ENCODE data around the gene BARHL2.

Gene BARHL2

DNA sequence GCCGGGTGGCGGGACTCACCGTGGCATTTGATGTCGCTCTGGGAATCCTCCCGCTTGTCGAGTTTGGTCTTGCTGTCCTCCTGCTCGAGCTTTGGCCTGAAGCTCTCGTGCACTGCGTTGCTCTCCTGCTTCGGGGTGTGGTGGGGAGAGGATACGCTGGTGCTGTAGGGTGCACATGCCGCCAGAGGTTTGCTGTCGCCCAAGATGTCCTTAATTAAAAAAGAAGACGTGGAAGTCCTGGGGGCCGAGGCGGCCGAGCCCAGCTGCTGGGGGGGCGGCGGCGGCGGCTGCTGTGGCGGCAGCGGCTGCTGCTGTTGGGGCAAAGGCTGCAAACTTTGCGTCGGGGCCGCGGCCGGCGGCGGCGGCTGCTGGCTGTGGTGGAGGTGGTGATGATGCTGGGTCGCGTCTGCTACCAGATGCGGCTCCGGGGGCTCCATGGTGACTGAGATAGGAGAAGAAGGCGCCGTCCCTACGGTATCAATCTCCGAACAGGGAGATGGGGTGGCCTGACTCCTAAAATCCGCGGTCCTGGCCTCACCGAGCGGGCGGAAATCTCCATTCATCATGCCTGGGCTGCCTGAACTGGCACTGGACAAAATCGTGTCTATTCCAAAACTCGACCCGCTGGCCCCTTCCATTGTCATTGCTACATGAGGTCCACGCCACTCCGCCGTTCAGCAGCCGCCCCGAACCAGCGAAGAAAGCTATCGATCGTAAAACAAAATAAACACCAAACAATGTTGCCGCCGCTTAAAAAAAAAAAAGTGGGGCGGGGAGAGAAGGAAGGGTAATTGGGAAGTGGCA lies at the start of gene BARHL2:
Gene BARHL2 (minus strand): TSS at position 751 of the 804 bp plus-strand sequence. CDS start 107 bp downstream, at position 644.
- Histone ChIP-seq H3K9me3 (ENCODE audit: control insufficient read depth, insufficient read depth, low read length) (no peaks in the 10 kb centered on the region), H3K9ac (ENCODE audit: low read depth, low read length) (peak within 1 kb of the TSS; percentile 68; the same call in 1 of the 2 replicates), H3K36me3 (ENCODE audit: insufficient read depth, low read length) (no peaks in the 10 kb centered on the region), H3K4me1 (ENCODE audit: insufficient read depth, low read length) (0 out of 2 replicates have a peak, but pooled peaks cover 5% of the 10 kb centered on the region)

DNA sequence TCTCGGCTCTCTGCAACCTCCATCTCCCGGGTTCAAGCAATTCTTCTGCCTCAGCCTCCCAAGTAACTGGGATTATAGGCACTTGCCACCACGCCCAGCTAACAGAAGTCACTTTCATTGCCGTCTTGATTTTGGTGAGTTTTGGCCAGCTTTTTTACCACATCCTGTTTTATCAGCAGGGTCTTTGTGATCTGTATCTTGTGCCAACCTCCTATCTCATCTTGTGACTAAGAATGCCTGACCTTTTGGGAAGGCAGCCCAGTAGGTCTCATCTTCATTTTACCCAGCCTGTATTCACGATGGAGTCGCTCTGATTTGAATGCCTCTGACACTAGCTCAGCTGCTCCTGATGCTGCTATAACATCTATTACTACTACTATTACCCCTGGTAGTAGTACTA lies 46.8 kb upstream of the BARHL2 start:
- Histone ChIP-seq H3K4me1 (ENCODE audit: insufficient read depth, low read length) (peaks cover 10% of the 10 kb centered on the region; the same call in 1 of the 2 replicates), H3K36me3 (ENCODE audit: insufficient read depth, low read length) (no peaks in the 10 kb centered on the region), H3K9me3 (ENCODE audit: control insufficient read depth, insufficient read depth, low read length) (no peaks in the 10 kb centered on the region), H3K9ac (ENCODE audit: low read depth, low read length) (no peak overlapping the region)

DNA sequence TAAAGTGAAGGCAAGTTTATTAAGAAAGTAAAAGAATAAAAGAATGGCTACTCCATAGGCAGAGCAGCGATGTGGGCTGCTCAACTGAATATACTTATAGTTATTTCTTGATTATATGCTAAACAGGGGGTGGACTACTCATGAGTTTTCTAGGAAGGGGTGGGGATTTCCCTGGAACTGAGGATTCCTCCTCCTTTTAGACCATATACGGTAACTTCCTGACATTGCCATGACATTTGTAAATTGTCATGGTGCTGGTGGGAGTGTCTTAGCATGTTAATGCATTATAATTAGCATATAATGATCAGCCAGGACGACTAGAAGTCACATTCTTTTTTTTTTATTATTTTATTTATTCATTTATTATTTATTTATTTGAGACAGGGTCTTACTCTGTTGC lies 46.4 kb upstream of the BARHL2 start:
- H3K9ac ChIP-seq (ENCODE audit: low read depth, low read length), result no peak overlapping the region

DNA sequence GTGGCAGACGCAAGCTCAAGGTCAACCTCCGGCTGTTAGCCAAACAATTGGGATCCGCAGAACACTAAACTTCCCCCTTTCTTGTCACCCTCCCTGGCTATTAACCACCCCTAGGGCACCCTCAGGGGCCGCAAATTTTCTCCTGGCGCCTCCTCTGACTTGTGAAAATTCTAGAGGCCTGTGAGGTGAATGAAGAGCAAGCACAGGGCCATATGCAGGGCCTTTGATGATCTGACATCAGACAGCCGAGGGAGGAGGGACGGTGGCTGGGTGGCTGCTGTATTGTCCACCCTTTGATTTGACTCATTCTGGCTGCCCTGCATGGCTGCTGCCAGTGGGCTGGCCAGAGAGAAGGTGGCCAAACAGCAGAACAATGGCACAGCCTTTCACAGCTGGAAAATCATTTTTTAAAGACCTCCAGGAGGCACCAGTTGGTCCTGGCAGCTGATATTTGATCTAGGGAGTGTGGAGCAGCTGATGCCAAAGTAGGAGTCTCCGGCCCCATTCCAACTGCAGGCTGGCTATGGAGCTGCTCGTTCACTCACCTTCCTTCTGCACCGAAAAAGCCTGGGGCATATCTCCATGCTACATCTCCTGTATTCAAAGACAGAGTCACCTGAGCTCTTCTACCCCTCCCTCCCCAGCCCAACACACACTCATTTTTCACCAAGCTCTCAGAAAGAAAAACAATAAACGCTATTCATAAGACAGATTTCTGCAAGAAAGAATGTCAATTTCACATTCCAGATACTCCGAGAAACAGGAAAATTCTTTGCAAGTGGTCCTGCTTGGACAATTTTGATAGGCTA lies 44.9 kb upstream of the BARHL2 start:
- H3K4me1 ChIP-seq (ENCODE audit: insufficient read depth, low read length), result peaks cover 10% of the 10 kb centered on the region; the same call in 1 of the 2 replicates
- no peaks in the 10 kb centered on the region for H3K36me3 ChIP-seq (ENCODE audit: insufficient read depth, low read length)
- no peak overlapping the region for H3K9ac ChIP-seq (ENCODE audit: low read depth, low read length)
- no peaks in the 10 kb centered on the region for H3K9me3 ChIP-seq (ENCODE audit: control insufficient read depth, insufficient read depth, low read length)

More for the DNA sequence above, 46.4 kb upstream of the BARHL2 start:
- peaks cover 10% of the 10 kb centered on the region; the same call in 1 of the 2 replicates for H3K4me1 ChIP-seq (ENCODE audit: insufficient read depth, low read length)
- H3K36me3 ChIP-seq (ENCODE audit: insufficient read depth, low read length), result no peaks in the 10 kb centered on the region
- H3K9me3 ChIP-seq (ENCODE audit: control insufficient read depth, insufficient read depth, low read length), result no peaks in the 10 kb centered on the region

DNA sequence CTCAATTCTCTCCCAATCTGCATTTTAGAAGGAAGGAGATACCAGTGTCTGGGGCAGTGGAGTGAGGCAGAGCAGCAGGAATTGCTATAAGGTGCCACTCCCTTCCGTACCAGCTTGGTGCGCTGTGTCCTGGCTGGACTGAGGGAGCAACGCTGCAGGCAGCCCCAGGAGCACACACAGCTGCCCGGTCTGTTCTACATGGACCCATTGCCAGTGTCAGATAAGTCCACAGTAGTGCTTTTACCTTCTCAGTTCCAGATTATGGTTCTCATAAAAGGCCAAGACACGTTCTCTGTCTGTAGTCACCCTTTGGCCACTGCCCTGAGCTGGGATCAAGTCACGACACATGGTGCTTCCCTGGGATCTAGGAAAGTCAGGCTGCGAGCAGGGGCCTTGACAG lies 44.1 kb upstream of the BARHL2 start:
- Histone ChIP-seq H3K4me1 (ENCODE audit: insufficient read depth, low read length) (peaks cover 10% of the 10 kb centered on the region; the same call in 1 of the 2 replicates), H3K36me3 (ENCODE audit: insufficient read depth, low read length) (no peaks in the 10 kb centered on the region), H3K9ac (ENCODE audit: low read depth, low read length) (no peak overlapping the region), H3K9me3 (ENCODE audit: control insufficient read depth, insufficient read depth, low read length) (no peaks in the 10 kb centered on the region)

DNA sequence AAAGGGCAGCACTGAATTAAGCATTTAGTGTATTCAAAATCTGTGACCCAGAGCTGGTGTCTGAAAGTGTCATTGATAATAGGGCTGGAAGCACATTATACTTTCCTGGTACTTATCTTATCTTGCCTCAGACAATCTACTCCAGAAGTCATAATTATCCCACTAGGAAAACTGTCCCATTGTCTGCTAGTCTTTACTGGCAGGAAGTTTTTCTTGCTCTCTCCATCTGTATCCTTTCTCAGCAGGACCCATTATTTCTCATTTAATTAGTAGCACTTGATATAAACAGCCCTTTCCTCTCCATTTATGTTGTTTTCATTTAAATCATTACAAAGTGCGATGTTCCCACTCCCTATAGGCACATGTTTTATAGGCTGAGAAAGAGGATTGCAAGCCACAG lies 36.5 kb upstream of the BARHL2 start:
- no peaks in the 10 kb centered on the region for H3K9me3 ChIP-seq (ENCODE audit: control insufficient read depth, insufficient read depth, low read length)
- H3K9ac ChIP-seq (ENCODE audit: low read depth, low read length), result no peak overlapping the region
- H3K4me1 ChIP-seq (ENCODE audit: insufficient read depth, low read length), result no peaks in the 10 kb centered on the region
- no peaks in the 10 kb centered on the region for H3K36me3 ChIP-seq (ENCODE audit: insufficient read depth, low read length)

DNA sequence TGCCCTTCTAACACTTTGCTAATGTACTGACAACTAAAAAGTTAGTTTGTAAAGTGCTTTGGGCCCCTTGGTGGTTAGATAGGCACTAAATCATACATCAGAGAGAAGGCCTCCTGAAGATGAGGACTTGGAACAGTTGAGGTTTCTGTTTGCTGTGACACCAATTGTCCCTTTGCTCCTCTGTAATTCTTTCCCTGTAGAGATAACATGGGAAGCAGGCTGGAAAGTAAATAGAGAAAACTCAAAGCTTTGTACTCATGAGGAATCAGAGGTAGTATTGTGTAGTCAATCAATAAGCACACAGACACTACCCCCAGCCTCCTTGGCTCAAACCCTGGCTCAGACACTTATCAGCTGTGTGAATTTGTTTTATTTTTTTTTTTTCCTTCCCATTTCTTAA lies 31.6 kb upstream of the BARHL2 start:
- no peak overlapping the region for H3K9ac ChIP-seq (ENCODE audit: low read depth, low read length)
- H3K9me3 ChIP-seq (ENCODE audit: control insufficient read depth, insufficient read depth, low read length), result no peaks in the 10 kb centered on the region
- H3K4me1 ChIP-seq (ENCODE audit: insufficient read depth, low read length), result no peaks in the 10 kb centered on the region
- no peaks in the 10 kb centered on the region for H3K36me3 ChIP-seq (ENCODE audit: insufficient read depth, low read length)

DNA sequence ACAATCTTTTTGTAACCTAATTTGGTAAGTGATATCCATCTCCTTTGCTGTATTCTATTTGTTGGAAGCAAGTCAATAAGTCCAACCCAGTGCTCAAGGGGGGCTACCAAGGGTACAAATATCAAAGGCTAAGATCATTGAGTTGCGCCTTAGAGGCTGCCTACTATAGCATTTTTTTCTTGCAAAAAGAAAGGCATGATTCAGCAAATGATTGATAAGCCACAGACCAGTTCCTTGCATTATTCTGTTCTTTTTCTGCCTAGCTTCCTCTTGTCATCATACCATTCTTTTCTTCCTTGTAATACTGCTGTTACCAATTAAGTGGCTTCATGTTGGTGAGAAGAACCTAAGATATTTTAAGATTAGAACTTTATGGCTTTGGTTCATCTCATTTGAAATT lies 29.8 kb upstream of the BARHL2 start:
- Histone ChIP-seq H3K9ac (ENCODE audit: low read depth, low read length) (no peak overlapping the region), H3K9me3 (ENCODE audit: control insufficient read depth, insufficient read depth, low read length) (no peaks in the 10 kb centered on the region), H3K4me1 (ENCODE audit: insufficient read depth, low read length) (no peaks in the 10 kb centered on the region), H3K36me3 (ENCODE audit: insufficient read depth, low read length) (no peaks in the 10 kb centered on the region)

DNA sequence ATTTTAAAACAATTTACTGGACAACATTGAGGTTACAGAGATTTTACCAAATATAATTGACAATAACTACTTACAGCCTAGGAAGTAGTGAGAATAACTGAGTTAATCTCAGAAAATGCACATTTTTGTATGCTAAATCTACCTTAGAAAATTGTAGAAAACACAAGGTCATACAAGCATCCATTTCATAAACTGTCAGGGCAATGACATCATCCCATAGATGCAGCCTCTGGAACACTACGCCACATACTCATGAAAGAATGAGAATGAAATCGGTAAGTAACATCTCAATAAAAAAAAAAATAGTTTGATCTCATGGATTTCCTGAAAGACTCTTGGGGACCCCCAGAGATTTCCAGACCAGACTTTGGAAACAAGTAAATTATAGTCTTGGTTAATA lies 28.9 kb upstream of the BARHL2 start:
- no peak overlapping the region for H3K9ac ChIP-seq (ENCODE audit: low read depth, low read length)
- no peaks in the 10 kb centered on the region for H3K9me3 ChIP-seq (ENCODE audit: control insufficient read depth, insufficient read depth, low read length)
- no peaks in the 10 kb centered on the region for H3K4me1 ChIP-seq (ENCODE audit: insufficient read depth, low read length)
- no peaks in the 10 kb centered on the region for H3K36me3 ChIP-seq (ENCODE audit: insufficient read depth, low read length)

DNA sequence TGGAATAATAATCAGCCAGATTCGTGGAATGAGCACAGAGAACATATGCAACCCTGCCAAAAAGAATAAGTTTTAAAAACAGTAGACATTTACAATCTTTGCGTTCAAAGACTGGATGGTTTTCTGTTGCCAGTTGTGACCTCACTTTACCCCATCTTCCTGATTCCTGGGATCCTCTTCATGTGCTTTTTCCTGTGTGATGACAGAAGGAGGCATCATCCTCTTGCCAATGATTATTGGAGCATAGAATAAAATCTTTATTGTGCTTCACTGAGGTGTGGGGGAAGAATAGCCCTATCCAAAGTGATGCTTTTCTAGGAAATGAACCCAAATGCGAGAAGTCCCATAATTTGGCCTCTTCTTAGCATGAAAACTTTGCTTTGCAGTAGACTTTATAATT lies 15.0 kb upstream of the BARHL2 start:
- no peak overlapping the region for H3K9ac ChIP-seq (ENCODE audit: low read depth, low read length)
- peaks cover 13% of the 10 kb centered on the region for H3K4me1 ChIP-seq (ENCODE audit: insufficient read depth, low read length)
- H3K36me3 ChIP-seq (ENCODE audit: insufficient read depth, low read length), result no peaks in the 10 kb centered on the region
- no peaks in the 10 kb centered on the region for H3K9me3 ChIP-seq (ENCODE audit: control insufficient read depth, insufficient read depth, low read length)

DNA sequence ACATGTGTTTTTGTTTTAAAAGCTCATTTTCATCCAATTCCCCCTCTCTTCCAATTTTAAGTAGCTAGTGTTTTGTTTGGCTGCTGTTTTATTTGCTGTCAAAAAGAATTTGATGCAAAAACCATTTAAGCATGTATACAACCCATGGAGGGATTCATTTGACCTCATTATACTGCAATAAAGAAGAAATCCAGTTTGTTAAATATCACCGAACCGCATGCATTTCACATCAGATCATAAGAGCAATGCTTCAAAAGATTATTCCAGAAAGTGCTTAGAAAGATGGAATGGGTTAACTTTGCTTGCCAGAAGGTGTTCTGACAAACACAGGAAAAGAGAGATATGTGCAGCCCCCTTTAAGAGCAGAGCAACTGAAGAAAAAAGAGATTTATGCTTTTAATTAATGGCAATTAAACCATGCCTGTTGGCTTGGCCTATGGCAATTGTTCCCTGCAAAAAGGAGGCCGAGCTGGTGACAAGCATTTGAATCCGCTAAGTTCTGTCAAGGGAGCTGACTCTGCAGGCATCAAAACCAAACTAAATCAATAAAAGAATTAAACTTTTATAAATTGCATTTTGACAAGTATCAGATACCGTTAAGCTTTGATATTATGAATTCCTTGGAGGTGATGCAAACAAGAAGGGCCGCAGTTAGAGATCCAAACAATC lies 14.4 kb upstream of the BARHL2 start:
- no peaks in the 10 kb centered on the region for H3K36me3 ChIP-seq (ENCODE audit: insufficient read depth, low read length)
- H3K9ac ChIP-seq (ENCODE audit: low read depth, low read length), result no peak overlapping the region
- H3K4me1 ChIP-seq (ENCODE audit: insufficient read depth, low read length), result peaks cover 13% of the 10 kb centered on the region
- no peaks in the 10 kb centered on the region for H3K9me3 ChIP-seq (ENCODE audit: control insufficient read depth, insufficient read depth, low read length)

DNA sequence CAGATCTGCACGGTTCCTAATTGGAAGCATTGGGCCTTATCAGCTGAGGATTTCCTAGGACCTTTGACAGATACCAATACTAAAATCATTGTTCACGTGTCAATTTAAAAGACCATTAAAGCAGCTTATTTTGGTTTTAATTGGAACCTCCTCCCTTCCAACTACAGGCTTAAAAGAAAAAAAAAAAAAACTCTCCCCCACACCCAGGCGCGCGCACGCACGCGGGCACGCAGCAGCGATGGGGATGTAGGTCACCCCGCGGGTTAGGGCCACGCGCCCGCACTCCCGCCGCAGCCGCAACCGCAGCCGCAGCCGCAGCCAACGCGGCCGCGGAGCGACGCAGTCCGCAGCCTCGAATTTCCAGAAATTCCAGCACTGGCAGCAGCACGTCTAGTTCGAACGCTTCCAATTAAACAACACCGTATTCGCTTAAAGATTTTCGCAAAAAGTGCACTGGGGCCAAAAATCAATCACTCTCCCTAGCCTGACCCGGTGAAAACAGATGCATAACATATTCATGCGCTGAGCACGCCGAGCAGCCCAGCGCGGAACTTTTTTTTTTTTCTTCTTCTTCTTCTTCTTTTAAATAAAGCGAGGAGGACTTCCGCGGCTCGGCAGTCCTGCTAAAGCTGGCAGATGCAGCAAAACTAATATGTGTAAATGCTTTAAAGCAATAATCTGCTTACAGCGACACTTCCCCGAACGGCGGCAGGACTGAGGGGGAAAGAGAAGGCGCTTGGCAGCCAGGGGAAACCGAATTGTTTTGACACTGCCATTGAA lies 13.3 kb upstream of the BARHL2 start:
- H3K9ac ChIP-seq (ENCODE audit: low read depth, low read length), result peak overlapping the region; percentile 63; the same call in 1 of the 2 replicates
- H3K36me3 ChIP-seq (ENCODE audit: insufficient read depth, low read length), result no peaks in the 10 kb centered on the region
- H3K9me3 ChIP-seq (ENCODE audit: control insufficient read depth, insufficient read depth, low read length), result no peaks in the 10 kb centered on the region
- H3K4me1 ChIP-seq (ENCODE audit: insufficient read depth, low read length), result peaks cover 13% of the 10 kb centered on the region

DNA sequence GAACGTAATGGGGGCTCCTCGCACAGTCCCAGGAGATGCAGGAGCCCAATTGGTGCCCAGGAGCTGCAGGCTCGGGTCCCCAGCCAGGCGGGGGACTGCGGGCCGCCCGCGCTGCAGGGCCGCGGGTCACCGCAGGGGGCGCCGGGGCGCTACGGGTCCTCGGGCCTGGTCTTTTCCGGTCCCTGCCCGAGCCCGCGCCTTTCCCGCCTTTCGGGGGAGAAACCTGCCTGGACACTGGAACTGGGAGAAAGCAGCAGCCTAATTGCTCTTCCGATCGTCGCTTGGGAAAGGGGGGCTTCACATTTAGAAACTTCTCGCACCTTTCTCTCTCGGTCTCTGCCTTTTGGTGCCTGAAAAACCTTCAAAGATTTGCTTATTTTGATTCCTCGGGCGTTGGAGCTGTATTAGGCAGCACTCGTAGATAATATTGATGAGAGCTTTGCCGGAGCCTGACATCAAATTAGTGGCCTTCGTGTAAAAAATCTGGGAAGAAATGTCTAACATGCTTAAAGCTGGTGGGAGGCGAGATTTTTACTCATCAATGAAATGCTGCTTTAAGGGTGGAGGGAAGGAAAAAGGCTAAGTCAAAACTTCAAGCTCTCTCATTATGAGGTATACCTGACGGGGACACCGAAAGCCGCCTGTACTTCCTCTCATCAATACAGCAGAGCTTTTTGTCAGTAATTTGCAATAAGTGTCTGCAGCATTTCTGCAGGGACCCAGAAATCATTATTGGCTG lies 12.6 kb upstream of the BARHL2 start:
- H3K9me3 ChIP-seq (ENCODE audit: control insufficient read depth, insufficient read depth, low read length), result no peaks in the 10 kb centered on the region
- H3K4me1 ChIP-seq (ENCODE audit: insufficient read depth, low read length), result peaks cover 13% of the 10 kb centered on the region
- peak overlapping the region; percentile 63 for H3K9ac ChIP-seq (ENCODE audit: low read depth, low read length)
- H3K36me3 ChIP-seq (ENCODE audit: insufficient read depth, low read length), result no peaks in the 10 kb centered on the region

Measured in ES-I3 (cell line).